PC-3 (cell line): Measurements from ENCODE around the gene FAN1.

Experiments used
- CTCF ChIP-seq: fragments of 300-600 bp; sonication (generic); conservative IDR thresholded peaks from 2 replicates; pipeline ENCODE4 v1.5.1; 2017; ENCODE audit warnings: antibody characterized with exemption, low read depth, mild to moderate bottlenecking, low read length
- EZH2 ChIP-seq: fragments of 300-600 bp; sonication (generic); IDR thresholded peaks from one replicate; pipeline ENCODE4 v1.6.1; 2017; ENCODE audit warnings: antibody characterized with exemption, mild to moderate bottlenecking, low read length; ENCODE audit not compliant: unreplicated experiment
- EZH2phosphoT487 ChIP-seq: fragments of 300-600 bp; sonication (generic); IDR thresholded peaks from 2 replicates; pipeline ENCODE4 v1.6.1; 2018; ENCODE audit warnings: mild to moderate bottlenecking, antibody characterized with exemption, low read length, borderline replicate concordance

- no peak for TF ChIP-seq EZH2phosphoT487
- no peak for TF ChIP-seq CTCF
- TF ChIP-seq EZH2, result no peak
Observed at GRCh38 chr15:30924353-30924752, 20.6 kb downstream of the FAN1 start.
